Measurements from ENCODE around the gene DRD2.
"Not testable (repeated sequence)": the region's sequence is repeated elsewhere in the genome, so short reads cannot be mapped to it uniquely, and the experiment has no call there.

The DRD2 gene

DNA sequence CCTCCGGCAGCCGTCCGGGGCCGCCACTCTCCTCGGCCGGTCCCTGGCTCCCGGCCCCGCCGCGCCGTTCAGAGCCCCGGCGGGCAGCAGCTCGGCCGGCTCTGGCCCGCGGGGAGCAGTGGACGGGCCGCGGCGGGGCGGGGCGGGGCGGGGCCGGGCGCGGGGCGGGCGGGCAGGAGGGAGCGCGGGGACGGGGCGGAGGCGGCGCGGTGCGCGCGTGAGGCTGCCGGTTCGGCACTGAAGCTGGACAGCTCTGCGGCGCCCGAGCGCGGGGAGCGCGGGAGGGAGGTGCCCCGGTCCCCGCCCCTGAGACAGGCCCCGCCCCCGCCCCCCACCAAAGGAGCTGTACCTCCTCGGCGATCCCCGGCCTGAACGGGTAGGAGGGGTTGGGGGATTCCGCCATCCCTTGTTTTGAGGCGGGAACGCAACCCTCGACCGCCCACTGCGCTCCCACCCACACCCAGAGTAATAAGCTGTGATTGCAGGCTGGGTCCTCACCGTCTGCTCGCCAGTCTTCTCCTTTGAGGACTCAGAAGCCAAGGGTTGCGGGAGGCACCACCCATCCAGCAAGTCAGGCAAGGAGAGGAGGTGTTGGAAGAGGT is at the start of gene DRD2:
DRD2 (minus strand) TSS at position 239 of the 602 bp plus-strand sequence. CDS start 50,747 bp downstream, outside the sequence.
- no peak for DNase-seq (ENCODE audit: low read depth)

DNA sequence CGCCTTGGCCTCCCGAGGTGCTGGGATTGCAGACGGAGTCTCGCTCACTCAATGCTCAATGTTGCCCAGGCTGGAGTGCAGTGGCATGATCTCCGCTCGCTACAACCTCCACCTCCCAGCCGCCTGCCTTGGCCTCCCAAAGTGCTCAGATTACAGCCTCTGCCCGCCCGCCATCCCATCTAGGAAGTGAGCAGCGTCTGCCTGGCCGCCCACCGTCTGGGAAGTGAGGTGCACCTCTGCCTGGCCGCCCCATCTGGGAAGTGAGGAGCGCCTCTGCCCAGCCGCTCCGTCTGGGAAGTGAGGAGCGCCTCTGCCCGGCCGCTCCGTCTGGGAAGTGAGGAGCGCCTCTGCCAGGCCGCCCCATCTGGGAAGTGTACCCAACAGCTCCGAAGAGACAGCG is 48.7 kb upstream of the DRD2 start:
- not testable (repeated sequence) for DNase-seq (ENCODE audit: low read depth)

DNA sequence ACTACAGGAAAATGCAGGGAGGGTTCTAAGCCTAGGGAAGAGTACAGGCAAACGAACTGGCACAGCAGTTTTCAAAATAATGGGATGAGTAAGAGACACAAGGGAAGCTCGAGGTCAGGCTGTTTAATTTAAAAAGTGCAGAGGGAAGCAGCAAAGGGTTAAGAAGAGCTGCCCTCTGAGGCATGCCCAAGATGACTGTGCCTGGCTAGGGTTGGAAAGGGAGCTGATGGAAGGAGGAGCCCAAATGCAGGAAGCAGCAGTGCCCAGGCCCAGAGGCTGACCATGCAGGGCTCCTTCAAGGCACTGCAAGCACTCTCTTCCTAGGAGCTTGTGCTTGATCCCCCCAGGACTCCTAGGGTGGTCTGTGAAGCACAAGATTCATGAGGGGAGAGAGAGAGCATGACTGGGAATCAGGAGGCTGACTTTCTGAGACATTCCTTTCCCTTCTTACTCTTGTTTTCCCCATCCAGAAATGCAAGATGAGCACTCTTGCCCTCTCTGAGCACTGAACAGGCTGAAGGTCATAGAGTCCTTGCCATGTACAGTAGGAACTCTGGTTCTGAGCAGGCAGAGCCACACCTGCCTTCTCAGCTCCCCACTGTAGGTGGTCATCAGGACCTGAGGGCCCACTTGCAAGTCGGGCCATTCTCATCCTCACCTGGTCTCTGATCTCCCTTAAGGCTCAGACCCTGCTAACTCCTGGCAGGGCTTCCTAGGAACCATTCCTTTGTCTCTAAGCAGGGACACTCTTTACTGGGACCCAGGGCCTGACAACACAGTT is 46.7 kb upstream of the DRD2 start:
- no peak for DNase-seq (ENCODE audit: low read depth)

DNA sequence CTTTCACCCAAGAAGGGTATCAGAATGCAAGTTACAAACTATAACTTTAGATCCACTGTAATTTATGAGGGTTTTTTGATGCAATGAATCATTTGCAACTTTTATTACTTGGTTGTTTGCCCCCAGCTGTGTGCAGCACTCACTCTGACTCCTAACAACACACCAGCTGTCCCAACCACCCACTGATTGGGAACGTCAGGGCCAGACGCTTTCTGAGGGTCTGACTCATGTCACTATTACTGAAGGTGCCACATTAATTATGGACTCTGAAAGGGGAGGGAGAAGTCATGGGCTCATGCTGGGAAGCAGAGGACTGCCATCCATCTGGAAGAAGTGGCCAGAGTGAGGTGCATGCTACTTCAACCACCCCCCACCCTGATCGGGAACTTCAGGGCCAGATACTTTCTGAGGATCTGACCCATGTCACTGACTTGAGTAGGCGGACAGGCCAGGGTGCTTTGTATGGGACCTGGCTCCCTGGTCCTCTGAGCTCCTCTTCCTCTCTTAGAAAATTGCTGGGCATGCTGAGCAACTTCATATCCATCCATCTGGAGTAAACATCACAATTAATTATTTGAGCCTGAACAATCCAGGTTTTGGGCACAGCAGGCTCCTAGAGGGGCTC is 44.9 kb upstream of the DRD2 start:
- no peak for DNase-seq (ENCODE audit: low read depth)

DNA sequence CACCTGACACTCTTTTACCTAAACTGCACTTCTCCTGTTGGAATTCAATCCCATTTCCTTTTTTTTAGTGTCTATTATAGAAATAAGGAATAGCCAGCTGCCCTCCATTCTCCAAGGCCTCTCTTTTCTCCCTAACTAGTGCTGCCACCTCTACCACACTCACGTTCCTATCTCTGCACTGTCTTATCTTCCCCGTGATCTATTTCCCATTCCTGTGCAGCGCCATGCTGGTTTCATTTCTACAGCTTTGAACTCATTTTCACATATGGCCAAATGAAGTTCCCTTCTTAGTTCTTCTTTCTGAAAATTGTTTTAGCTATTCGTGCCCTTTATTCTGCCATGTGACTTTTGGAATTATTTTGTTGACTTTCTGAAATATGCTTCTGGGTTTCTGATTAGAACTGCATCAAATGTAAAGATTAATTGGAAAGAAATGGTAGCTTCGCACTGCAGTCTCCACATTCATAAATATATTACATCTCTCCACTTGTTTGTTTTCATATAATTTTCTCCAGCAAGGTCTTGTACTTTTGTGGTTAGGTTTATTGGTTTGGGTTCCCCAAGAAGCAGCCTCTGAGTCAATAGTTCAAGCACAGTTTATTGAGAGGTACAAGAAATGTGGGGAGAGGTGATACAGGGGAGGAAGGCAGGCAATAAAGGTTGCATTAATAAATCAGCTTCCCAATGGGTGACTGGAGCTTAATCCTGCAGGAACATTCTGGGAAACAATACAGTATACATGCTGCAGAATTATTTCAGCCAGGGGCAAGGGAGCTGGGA is 43.7 kb upstream of the DRD2 start:
- DNase-seq (ENCODE audit: low read depth): no peak

DNA sequence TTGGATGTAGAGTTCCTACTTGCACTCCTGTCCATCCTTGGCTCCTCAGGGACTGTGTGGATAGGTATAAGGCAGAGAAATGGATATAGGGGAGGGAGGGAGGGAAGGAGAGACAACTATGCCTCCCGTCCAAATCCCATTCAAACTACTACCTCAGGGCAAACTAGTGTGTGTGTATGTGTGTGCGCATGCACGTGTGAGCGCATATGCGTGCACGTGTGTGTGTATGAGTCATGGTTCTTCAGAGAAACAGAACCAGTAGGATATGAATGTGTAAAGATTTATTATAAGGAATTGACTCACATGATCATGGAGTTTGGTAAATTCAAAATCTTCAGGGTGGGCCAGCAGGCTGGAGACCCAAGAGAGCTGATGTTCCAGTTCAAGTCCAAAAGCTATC is 42.2 kb upstream of the DRD2 start:
- DNase-seq (ENCODE audit: low read depth): no peak

DNA sequence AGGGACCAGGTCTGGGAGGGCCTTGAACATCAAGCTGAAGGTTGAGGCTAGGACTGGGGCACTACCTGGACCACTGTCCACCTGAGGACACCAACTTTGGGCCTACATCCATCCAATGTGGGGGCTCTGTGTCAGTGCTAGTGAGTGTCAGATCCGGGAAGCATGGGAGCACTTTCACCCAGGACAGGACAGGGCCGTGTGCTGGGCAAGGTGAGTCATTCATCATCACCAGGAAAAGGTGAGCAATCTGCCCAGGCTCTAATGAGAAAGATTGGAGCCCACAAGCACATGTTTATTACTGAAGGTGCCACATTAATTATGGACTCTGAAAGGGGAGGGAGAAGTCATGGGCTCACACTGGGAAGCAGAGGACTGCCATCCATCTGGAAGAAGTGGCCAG is 39.7 kb upstream of the DRD2 start:
- DNase-seq (ENCODE audit: low read depth): no peak

DNA sequence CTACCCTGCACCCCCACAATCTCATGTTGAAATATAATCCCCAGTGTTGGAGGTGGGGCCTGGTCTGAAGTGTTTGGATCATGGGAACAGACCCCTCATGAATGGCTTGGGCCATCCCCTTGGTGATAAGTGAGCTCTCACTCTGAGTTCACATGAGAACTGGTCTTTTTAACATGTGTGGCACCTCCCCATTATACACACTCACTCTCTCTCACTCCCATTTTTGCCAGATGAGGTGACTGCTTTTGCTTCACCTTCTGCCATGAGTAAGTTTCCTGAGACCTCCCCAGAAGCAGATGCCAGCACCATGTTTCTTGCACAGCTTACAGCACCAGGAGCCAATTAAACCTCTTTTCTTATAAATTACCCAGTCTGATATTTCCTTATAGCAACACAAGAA is 32.1 kb upstream of the DRD2 start:
- DNase-seq (ENCODE audit: low read depth): no peak

DNA sequence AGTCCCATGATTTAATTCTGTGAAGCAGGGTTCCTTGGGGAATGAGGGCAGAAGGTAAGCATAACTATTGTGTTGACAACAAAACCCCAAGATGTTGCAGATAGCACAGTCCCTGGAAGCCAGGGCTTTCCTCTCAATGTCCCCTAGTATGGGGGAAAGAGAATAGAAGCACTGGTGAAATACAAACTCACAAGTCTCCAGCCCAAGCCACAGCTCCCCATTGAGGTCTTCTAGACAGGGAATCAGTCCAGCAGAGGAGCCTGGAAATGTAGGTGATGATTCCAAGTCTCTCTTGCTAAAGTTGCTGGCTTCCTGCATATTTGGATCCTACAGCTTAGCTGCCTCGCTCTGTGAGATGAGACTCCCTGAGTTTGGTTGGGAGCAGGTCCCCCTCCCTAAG is 31.7 kb upstream of the DRD2 start:
- no peak for DNase-seq (ENCODE audit: low read depth)

DNA sequence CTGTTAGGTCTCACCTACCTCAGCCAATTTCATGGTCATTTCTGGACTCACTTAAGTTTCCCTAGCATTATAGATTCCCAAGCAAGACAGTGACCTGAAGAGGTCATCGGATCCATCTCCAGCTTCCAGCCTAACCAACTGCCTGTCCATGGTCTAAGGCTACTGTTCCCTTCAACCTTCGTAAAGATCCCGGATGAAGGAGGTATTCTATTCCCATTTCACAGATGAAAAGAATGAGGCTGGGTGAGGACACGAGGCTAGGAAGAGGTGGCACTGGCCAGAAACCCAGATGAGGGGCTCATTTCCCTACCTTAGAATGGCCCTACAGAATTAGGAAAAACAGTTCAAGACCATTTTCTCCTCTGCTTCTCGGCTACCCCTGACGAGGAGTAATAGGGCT is 31.3 kb upstream of the DRD2 start:
- no peak for DNase-seq (ENCODE audit: low read depth)

DNA sequence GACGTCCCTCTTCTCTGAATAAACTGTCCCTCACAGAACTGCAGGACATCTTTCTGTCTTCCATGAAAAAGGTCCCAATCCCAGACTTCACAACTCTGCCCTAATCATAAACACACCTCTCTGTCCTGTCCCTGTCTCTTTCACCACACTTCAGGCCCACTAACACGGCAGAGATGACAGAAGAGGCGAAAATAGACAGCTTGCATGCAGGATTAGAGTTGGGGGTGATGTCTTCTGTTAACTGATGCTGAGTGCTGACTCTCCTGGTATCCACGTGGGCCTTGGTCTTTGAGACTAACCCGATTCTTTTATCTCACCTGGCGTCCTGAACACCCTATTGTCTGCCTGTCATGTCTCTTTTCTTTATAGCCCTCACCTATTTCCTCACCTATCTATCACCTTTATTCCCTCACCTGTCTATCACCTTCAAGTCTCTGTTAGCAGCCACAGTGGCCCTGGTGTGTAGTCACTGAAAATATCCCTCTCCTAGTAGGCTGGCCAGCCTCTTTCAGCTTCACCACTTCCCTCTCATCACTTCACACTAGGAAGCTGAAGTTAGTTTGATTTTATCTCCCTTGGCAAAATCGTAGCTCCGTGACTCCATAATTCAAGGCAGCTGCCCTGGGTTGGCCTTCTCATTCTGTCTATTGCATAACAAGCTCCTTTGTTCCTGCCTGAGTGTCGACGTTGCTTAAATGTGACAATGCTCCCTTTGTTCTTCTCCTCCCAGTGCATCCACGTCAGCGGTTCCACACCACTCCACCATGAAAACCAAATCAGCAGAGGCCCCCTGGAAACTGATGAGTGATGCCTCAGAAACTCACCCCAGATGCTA is 30.6 kb upstream of the DRD2 start:
- DNase-seq (ENCODE audit: low read depth): no peak

DNA sequence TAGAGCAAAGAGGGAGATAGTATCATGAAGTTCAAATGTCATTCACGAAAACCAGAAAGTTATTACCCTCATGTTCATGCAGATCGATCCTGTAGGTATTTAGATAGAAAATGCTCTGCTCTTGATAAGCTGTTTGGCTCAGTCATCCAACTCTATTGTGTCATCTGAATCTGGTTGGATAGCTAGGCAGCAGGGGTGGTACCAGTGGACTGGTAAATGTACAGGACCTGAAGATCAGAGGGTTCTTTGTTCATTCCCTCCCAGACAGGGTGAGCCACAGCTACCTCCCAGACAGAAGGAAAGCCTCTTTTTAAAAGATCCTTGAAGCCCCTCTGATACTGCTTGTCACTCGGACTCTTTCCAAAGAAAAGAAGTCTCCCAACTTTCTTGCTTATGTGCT is 29.8 kb upstream of the DRD2 start:
- no peak for DNase-seq (ENCODE audit: low read depth)

DNA sequence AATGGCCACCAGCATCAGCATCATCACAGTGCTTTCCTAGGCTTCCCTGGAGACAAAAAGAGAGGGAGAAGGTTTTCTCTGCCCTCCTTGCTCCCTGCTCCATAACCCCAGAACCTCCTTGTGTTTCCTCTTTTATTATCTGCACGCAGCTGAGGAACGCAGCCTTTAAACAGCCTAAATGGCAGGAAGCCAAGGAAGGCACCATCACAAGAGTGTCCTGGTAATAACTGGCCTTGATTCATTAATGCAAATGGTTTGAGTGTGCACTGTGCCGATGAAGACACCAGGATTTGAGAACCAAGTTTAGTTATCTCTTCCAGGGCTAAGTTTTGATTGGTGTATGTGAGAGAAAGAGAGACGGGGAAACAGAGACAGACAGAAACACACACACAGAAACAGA is 29.4 kb upstream of the DRD2 start:
- DNase-seq (ENCODE audit: low read depth): no peak

DNA sequence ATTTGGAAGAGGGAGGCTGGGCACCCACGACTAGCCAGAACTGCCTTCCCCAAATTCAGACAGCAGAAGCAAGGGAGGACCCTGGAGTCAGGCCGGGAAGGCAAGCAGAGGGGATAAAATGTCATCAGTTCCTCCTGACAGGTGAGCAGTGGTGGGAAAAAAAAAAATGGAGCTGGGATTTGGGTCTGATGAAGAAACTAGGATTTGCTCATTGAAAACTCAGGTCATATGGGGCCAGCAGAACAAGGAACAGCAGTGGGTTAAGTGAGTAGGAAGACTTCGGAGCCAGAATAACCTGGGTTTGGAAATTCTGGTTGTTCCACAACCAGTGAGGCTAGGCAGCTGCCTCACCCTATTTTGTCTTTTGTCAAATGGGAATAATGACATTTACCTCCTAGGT is 28.9 kb upstream of the DRD2 start:
- DNase-seq (ENCODE audit: low read depth): no peak

DNA sequence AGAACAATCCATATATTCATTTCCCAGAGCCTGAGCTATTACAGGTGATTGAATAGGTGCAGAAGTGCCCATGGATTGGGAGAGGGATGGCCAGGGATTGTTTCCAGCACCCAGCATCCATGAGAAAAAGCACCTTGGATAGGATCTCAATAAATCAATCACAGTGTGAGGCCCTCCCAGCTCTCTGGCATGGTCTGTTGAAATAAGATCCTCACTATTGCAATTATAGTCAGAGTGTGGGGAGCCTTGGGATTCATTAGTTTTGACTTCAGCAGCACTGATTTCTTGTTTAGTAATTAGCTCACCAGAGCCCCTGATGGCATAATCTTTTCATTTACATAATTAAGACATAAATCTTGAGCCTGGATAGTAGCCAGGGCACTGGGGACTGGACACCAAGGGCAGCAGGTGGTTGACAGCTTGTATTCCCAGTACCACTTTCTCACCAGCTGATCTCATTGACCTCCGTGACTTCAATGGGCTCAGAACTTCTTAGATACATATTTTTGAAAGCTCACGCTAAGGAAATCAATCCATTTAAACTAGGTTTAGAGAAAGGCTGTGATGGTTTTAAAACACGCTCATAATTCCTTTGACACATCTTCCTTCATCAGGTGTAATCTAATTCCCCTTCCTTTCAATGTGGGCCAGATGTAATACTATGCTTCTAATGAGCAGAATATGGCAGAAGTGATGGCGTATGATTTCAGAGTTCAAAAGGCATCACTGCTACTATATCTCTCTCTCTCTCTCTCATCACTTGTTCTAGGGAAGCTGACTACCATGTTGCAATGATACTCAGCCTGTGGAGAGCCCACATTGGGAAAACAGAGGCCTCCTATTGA is 22.1 kb upstream of the DRD2 start:
- no peak for DNase-seq (ENCODE audit: low read depth)

DNA sequence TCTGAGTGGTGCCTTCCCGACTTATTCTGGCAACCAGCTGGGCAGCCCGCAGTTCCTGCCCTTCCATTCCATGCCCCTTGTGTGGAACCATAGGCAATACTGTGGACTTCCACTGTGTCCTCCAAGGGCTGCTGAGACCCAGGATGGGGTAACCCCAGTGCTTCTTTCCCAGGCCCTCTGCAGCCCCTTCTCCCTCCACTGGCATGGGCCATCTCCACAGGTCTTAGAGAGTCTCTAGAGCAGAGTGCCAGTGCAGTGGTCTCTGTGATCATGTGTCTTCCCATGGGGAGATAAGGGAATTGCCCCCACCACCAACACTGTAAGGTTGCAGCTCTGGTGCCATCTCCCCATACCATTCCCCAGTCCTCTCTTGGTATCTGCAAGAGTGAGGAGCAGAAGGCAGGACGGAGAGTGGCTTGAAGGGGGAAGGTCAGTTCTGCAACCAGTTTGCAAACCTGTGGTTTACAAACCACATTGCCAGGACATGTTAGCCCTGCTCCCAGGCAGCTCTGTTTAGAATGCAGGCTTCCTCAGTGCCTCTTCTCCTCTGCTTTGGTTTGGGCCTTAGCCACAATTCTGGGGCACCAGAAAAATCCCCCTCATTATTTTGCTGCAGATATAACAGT is 20.9 kb upstream of the DRD2 start:
- no peak for DNase-seq (ENCODE audit: low read depth)

DNA sequence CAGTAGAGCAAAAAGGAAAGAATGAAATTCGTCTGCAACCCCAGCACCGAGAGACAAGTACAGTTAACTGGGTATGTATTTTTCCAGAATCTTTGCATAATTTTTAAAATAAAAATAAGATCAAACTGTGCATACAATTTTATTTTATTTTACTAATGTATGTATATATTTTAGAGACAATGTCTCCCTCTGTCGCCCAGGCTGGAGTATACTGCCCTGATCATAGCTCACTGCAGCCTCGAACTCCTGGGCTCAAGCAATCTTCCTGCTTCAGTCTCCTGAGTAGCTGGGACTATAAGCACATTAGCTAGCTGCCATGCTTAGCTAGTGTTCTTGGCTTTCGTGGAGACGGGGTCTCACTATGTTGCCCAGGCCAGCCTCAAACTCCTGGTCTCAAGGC is 18.8 kb upstream of the DRD2 start:
- DNase-seq (ENCODE audit: low read depth): no peak

DNA sequence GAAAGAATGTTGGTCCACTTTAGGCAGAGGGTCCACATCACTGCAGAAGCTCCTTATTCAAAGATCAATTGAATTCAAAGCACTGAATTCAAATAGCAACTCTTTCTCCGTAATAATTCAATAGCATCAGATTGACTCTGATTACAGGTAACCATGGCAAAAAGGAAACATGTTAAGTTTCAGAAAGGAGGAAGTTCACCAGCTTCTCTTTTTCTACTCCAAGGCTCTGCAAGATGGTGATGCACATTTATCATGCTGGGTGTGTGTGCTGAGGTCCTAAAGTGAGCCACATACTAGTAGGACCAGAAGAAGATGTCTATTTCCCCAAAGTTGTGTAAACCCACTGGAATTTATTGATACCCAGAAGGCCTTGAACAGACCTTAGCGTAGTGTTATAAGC is 18.0 kb upstream of the DRD2 start:
- DNase-seq (ENCODE audit: low read depth): no peak

DNA sequence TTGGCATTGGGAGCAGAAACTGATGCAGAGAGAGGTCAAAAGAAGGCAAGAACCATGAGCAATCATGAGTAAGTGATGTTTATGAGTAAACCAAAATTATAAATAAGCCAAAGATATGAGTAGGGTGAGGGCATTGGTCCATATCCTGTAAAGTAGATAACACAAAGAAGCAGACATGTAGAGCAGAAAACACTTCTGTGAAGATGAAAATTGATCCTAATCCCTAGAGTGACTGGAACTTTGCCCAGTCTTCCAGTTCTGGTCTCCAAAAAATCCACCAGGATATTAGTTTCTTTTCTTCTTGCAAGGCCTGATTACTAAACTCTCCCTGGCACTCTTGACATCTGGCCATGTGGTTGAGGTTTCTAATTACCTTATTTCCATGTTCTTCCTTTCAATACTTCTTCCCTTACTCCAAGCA is 13.7 kb upstream of the DRD2 start:
- no peak for DNase-seq (ENCODE audit: low read depth)

DNA sequence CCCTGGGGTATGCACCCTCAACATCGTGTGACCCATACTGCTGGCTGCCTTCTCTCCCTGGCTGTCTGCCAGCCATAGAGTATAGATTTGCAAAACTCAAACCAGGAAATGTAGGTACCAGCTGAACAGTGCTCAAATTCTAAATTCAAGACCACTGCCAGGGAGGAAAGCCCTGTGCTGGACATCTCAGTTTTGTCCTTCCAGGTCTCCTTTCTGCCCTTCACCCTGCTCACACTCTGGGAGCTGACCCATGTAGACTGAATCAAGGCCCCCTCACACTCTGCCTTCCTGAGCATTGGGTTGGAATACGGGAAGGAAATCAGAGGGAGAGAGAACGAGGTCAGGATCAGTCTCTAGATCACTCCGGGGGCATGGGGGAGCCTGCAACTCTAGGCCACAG is 12.4 kb upstream of the DRD2 start:
- no peak for DNase-seq (ENCODE audit: low read depth)

Data from stimulated activated CD8-positive, alpha-beta memory T cell treated with anti-CD3 and anti-CD28 coated beads, Interleukin-12 subunit alpha, Interleukin-12 subunit beta, amount 100 ng/mL, for 1 hour (primary cell).